HepG2 (cell line): Measurements from ENCODE around the gene ZFPM1. TPM values are rescaled to one million over a fixed set of nuclear protein-coding genes. Genes with fewer than 3 reads are reported as not detected.

Experiments
- CENPBD1 ChIP-seq: sonication (generic); formaldehyde crosslinking; IDR thresholded peaks from 2 replicates; pipeline ENCODE4 v1.8.0; 2022; ENCODE audit warnings: missing genetic modification reagents, low read depth, mild to moderate bottlenecking, borderline replicate concordance
- FOXM1 ChIP-seq: sonication (generic); formaldehyde crosslinking; IDR thresholded peaks from 2 replicates; pipeline ENCODE4 v1.5.0; 2020; ENCODE audit warnings: missing genetic modification reagents
- HBP1 ChIP-seq: IDR thresholded peaks from 2 replicates; pipeline ENCODE4 v1.6.1; 2016; ENCODE audit warnings: low read depth, control low read depth
- KDM3A ChIP-seq: IDR thresholded peaks from 2 replicates; pipeline ENCODE4 v1.6.1; 2018; ENCODE audit warnings: low read depth, missing compliant biosample characterization
- NR3C1 ChIP-seq: sonication (generic); formaldehyde crosslinking; IDR thresholded peaks from 2 replicates; pipeline ENCODE4 v1.4.0; 2020; ENCODE audit warnings: missing genetic modification reagents
- ZFP41 ChIP-seq: sonication (generic); formaldehyde crosslinking; IDR thresholded peaks from 2 replicates; pipeline ENCODE4 v1.4.0; 2020; ENCODE audit warnings: mild to moderate bottlenecking, missing genetic modification reagents, borderline replicate concordance
- ZNF281 ChIP-seq: sonication (generic); formaldehyde crosslinking; IDR thresholded peaks from 2 replicates; pipeline ENCODE4 v1.4.0; 2020; ENCODE audit warnings: missing genetic modification reagents, borderline replicate concordance
- ZNF549 ChIP-seq: sonication (generic); formaldehyde crosslinking; IDR thresholded peaks from 2 replicates; pipeline ENCODE4 v1.5.0; 2020; ENCODE audit warnings: missing genetic modification reagents
- ZNF710 ChIP-seq: sonication (generic); formaldehyde crosslinking; IDR thresholded peaks from 2 replicates; pipeline ENCODE4 v1.5.0; 2020; ENCODE audit warnings: mild to moderate bottlenecking, missing genetic modification reagents, borderline replicate concordance
- polyA plus RNA-seq, 8 experiments: library from polyadenylated mRNA; depleted of rRNA in 3 of 8; stranded (reverse) in 7 of 8; unstranded in 1 of 8; fragments of >200 nt; fragmentation: Illumina TruSeq in 4 of 8; extraction: Trizol in 4 of 8; gene quantifications; 2 replicates each; pipeline versions ENCODE4 v1.2.1 to v1.2.3, GENCODE V29; 2011 to 2016; ENCODE audit warnings: low read depth in 4 of 8, missing spikeins in 1 of 8, mixed read lengths in 1 of 8; ENCODE audit not compliant: insufficient read depth in 1 of 8
- total RNA-seq, 5 experiments: library from RNA; depleted of rRNA; stranded (reverse); fragments of >200 nt; fragmentation: Illumina TruSeq; extraction: Trizol; gene quantifications; 2 replicates each; pipeline ENCODE4 v1.2.3, GENCODE V29; 2016; ENCODE audit warnings: low read depth in 1 of 5
- TF ChIP-seq, protein P1 (sequence below): sonication (generic); formaldehyde crosslinking; IDR thresholded peaks from 2 replicates; pipeline ENCODE4 v1.4.0; 2020; ENCODE audit warnings: missing genetic modification reagents
- TF ChIP-seq, protein P2 (sequence below): IDR thresholded peaks from 2 replicates; pipeline ENCODE4 v1.6.1; 2012; ENCODE audit warnings: low read length, improper control_type of control experiment

Gene ZFPM1
- total and polyA plus RNA-seq, 2 of the 13 experiments (the other 11 are each of a cell fraction or from before 2014, with no cell fraction given): 1.3 to 3.8 TPM

GRCh38 chr16:88569985-88570690 lies 117.1 kb downstream of the ZFPM1 start, which contains the start of gene ZC3H18 (continued):
- TF ChIP-seq ZNF710 (CRISPR knock-in tag) (peak; percentile 31; the same call in 1 of the 2 replicates), ZNF281 (CRISPR knock-in tag) (peak; percentile 74; the same call in 1 of the 2 replicates), ZFP41 (CRISPR knock-in tag) (no peak), HBP1 (CRISPR knock-in tag) (0 out of 2 replicates have a peak, but pooled peaks have one; percentile 25), CENPBD1 (CRISPR knock-in tag) (no peak), FOXM1 (0 out of 2 replicates have a peak, but pooled peaks have one; percentile 36), ZNF549 (CRISPR knock-in tag) (no peak), NR3C1 (CRISPR knock-in tag) (no peak), KDM3A (peak; percentile 24; the same call in 1 of the 2 replicates)
- TF ChIP-seq, protein P1, sequence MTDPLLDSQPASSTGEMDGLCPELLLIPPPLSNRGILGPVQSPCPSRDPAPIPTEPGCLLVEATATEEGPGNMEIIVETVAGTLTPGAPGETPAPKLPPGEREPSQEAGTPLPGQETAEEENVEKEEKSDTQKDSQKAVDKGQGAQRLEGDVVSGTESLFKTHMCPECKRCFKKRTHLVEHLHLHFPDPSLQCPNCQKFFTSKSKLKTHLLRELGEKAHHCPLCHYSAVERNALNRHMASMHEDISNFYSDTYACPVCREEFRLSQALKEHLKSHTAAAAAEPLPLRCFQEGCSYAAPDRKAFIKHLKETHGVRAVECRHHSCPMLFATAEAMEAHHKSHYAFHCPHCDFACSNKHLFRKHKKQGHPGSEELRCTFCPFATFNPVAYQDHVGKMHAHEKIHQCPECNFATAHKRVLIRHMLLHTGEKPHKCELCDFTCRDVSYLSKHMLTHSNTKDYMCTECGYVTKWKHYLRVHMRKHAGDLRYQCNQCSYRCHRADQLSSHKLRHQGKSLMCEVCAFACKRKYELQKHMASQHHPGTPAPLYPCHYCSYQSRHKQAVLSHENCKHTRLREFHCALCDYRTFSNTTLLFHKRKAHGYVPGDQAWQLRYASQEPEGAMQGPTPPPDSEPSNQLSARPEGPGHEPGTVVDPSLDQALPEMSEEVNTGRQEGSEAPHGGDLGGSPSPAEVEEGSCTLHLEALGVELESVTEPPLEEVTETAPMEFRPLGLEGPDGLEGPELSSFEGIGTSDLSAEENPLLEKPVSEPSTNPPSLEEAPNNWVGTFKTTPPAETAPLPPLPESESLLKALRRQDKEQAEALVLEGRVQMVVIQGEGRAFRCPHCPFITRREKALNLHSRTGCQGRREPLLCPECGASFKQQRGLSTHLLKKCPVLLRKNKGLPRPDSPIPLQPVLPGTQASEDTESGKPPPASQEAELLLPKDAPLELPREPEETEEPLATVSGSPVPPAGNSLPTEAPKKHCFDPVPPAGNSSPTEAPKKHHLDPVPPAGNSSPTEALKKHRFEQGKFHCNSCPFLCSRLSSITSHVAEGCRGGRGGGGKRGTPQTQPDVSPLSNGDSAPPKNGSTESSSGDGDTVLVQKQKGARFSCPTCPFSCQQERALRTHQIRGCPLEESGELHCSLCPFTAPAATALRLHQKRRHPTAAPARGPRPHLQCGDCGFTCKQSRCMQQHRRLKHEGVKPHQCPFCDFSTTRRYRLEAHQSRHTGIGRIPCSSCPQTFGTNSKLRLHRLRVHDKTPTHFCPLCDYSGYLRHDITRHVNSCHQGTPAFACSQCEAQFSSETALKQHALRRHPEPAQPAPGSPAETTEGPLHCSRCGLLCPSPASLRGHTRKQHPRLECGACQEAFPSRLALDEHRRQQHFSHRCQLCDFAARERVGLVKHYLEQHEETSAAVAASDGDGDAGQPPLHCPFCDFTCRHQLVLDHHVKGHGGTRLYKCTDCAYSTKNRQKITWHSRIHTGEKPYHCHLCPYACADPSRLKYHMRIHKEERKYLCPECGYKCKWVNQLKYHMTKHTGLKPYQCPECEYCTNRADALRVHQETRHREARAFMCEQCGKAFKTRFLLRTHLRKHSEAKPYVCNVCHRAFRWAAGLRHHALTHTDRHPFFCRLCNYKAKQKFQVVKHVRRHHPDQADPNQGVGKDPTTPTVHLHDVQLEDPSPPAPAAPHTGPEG: peak; percentile 36
- TF ChIP-seq, protein P2, sequence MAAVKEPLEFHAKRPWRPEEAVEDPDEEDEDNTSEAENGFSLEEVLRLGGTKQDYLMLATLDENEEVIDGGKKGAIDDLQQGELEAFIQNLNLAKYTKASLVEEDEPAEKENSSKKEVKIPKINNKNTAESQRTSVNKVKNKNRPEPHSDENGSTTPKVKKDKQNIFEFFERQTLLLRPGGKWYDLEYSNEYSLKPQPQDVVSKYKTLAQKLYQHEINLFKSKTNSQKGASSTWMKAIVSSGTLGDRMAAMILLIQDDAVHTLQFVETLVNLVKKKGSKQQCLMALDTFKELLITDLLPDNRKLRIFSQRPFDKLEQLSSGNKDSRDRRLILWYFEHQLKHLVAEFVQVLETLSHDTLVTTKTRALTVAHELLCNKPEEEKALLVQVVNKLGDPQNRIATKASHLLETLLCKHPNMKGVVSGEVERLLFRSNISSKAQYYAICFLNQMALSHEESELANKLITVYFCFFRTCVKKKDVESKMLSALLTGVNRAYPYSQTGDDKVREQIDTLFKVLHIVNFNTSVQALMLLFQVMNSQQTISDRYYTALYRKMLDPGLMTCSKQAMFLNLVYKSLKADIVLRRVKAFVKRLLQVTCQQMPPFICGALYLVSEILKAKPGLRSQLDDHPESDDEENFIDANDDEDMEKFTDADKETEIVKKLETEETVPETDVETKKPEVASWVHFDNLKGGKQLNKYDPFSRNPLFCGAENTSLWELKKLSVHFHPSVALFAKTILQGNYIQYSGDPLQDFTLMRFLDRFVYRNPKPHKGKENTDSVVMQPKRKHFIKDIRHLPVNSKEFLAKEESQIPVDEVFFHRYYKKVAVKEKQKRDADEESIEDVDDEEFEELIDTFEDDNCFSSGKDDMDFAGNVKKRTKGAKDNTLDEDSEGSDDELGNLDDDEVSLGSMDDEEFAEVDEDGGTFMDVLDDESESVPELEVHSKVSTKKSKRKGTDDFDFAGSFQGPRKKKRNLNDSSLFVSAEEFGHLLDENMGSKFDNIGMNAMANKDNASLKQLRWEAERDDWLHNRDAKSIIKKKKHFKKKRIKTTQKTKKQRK: no peak
